IPS-20b (cell line): ENCODE measurements around the gene MORN1.
"Not testable (repeated sequence)": the region's sequence is repeated elsewhere in the genome, so short reads cannot be mapped to it uniquely, and the experiment has no call there.

Source experiments
- H3K27ac ChIP-seq: one replicate; pipeline ENCODE4 v1.5.1; 2013; ENCODE audit warnings: low read length
- H3K27me3 ChIP-seq: 2 replicates; pipeline ENCODE4 v1.6.1; 2013; ENCODE audit warnings: mild to moderate bottlenecking, low read length, inconsistent platforms; ENCODE audit not compliant: insufficient read depth
- H3K36me3 ChIP-seq: 2 replicates; pipeline ENCODE4 v1.6.1; 2013; ENCODE audit warnings: low read depth, mild to moderate bottlenecking, inconsistent platforms, low read length, moderate library complexity; ENCODE audit not compliant: insufficient read depth
- H3K4me1 ChIP-seq: 2 replicates; pipeline ENCODE4 v1.6.1; 2013; ENCODE audit warnings: mild to moderate bottlenecking, control low read depth, inconsistent platforms, low read length, moderate library complexity; ENCODE audit not compliant: insufficient read depth
- H3K4me3 ChIP-seq: 2 replicates; pipeline ENCODE4 v1.5.1; 2013; ENCODE audit warnings: mild to moderate bottlenecking, low read length, inconsistent platforms
- H3K9ac ChIP-seq: 2 replicates; pipeline ENCODE4 v1.6.1; 2013; ENCODE audit warnings: low read depth, mild to moderate bottlenecking, inconsistent platforms, low read length, moderate library complexity
- H3K9me3 ChIP-seq: 2 replicates; pipeline ENCODE4 v1.6.1; 2013; ENCODE audit warnings: mild to moderate bottlenecking, low read depth, low read length, inconsistent platforms; ENCODE audit not compliant: insufficient read depth

MORN1 gene

DNA sequence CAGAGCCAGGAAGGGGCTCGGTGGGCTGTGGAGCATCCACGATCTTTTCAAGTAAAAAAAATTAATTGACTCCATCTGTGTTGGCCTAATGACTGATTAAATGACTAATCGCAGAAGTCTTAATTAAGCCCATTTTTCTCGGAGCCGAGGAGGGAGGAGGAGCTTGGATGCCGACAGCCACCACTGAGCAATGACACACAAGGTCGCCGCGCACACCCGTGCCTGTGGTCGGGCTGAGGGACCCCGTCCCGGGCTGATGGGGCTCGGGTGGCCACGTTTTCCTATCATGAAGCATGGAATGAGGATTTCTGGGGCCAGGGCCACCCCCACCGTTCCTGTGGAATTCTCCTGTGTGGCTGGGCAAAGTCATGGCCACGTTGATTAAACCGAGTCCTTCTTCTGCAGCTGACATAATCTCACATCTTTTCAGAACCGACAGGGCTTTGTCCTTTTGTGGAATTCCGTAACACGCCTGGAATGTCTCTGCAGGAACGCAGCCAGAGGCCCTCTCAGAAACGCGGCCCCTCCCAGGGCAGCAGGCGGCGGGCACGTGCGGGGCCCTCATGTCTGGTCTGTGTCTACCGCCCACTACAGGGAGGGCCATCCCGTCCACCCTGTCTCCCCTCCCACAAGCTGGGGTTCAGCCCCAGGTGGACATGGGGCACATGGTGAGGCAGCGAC is 60.7 kb downstream of the MORN1 start:
- H3K27me3 ChIP-seq: no peaks in the 10 kb centered on the region
- no peaks in the 10 kb centered on the region for H3K4me1 ChIP-seq
- no peak overlapping the region for H3K27ac ChIP-seq
- H3K9ac ChIP-seq: no peak overlapping the region
- no peaks in the 10 kb centered on the region for H3K9me3 ChIP-seq
- H3K4me3 ChIP-seq: no peak overlapping the region
- no peaks in the 10 kb centered on the region for H3K36me3 ChIP-seq

DNA sequence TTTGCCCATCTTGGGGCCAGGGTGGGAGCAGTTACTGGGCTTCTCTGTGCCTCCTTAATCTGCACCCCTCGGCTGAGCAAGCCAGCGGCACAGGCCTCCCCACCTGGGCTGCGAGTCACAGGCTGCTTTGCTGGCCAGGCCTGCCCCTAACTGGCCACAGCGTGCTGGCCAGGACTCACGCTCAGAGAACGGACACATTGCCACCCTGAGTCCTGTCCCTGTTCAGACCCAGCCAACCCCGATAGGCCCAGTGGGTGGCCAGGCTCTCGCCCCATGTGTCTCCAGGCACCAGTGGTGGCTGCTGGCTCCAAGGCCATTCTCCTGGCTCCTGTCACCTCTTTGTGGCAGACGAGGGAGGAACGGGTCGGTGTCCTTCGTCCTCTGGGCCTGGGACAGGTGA is 61.3 kb downstream of the MORN1 start:
- Histone ChIP-seq H3K36me3 (no peaks in the 10 kb centered on the region), H3K9me3 (no peaks in the 10 kb centered on the region), H3K9ac (no peak overlapping the region), H3K4me3 (no peak overlapping the region), H3K27me3 (0 out of 2 replicates have a peak, but pooled peaks cover 3% of the 10 kb centered on the region), H3K4me1 (no peaks in the 10 kb centered on the region), H3K27ac (no peak overlapping the region)

DNA sequence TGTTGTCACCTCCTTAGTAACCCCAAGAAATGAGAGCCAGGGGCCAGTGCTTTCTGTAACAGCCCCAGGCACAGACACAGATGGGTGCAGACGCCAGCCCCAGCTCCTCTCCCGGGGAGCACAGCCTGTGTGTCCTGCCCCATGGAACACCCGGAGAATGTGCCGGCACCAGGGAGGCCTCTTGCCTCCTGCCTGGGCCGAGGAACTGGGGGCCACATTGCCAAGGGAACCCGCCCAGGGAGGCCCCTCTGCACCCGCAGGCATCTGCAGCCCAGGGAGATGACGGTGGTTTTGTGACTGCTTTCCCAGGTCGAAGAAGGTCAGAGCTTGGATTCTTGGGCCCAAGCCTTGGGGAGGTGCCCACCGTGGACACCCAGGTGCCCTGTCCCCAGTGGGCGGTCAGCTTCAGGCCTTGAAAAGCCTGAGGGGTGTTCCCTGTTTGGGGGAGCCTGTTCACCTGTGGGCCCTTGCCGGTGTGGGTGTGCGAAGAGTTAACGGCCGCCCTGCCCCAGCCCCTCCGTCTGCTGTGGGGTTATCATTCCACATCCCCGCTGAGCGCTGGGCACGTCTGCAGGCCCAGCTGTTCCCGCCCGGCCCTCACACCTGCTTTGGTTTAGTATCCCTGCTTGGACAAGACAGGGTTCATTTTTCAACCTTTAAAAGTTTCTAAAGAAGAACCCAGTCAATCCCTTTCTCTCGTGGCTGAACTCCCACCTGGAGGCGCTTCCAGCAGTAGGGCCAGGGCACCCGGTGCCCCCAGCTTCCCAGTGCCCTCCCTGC is 62.5 kb downstream of the MORN1 start:
- H3K9ac ChIP-seq: no peak overlapping the region
- H3K4me1 ChIP-seq: no peaks in the 10 kb centered on the region
- H3K9me3 ChIP-seq: no peaks in the 10 kb centered on the region
- 0 out of 2 replicates have a peak, but pooled peaks cover 6% of the 10 kb centered on the region for H3K27me3 ChIP-seq
- no peak overlapping the region for H3K27ac ChIP-seq
- no peak overlapping the region for H3K4me3 ChIP-seq
- no peaks in the 10 kb centered on the region for H3K36me3 ChIP-seq

DNA sequence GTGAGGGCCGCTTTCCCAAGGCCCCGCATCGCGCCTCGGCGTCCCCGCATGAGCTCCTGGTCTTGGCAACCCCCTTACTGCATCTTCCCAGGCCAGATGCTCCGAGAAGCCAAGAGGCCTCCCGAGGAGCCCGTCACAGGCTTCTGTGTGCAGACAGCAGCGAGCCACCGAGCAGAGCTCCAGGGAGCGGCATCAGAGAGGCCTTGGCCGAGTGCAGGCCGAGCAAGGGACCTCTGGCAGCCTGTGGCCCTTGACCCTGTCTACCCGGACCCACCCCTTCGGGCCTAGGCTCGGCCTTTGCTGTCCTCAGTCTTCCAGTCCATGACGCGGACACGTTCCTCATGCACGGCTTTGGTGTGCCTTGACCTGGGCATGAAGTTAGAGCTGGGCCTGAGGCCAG is 63.5 kb downstream of the MORN1 start:
- Histone ChIP-seq H3K9ac (no peak overlapping the region), H3K4me1 (no peaks in the 10 kb centered on the region), H3K9me3 (no peaks in the 10 kb centered on the region), H3K27ac (no peak overlapping the region), H3K27me3 (0 out of 2 replicates have a peak, but pooled peaks cover 6% of the 10 kb centered on the region), H3K4me3 (no peak overlapping the region), H3K36me3 (no peaks in the 10 kb centered on the region)

DNA sequence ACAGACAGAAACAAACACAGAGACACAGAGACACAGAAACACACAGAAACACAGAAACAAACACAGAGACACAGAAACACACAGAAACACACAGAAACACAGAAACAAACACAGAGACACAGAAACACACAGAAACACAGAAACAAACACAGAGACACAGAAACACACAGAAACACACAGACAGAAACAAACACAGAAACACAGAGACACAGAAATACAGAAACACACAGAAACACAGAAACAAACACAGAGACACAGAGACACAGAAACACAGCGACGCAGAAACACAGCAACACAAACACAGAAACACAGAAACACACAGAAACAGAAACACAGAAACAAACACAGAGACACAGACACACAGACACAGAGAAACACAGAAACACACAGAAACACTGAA is 64.2 kb downstream of the MORN1 start:
- not testable (repeated sequence) for H3K4me3 ChIP-seq, H3K9me3 ChIP-seq, H3K36me3 ChIP-seq, H3K27me3 ChIP-seq, H3K4me1 ChIP-seq, H3K27ac ChIP-seq, H3K9ac ChIP-seq

DNA sequence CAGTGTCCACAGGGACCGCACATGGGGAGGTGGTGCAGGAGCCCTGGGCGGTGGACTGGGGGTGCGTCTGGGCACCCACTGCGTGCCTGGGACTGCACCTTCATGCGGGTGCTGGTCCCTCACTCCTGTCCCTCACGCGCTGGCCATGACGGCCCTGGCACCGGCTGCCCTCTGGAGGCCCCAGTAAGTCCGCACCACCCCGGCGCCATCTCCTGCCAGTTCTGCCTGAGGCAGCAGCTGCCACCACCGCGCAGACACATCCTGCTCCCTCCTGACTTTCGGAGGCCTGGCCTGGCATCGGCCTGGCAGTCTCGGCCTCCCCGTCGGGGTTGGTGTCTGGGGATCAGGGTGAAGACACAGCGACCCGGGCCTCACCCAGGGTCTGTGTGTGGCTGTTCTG is 64.8 kb downstream of the MORN1 start:
- no peak overlapping the region for H3K9ac ChIP-seq
- no peak overlapping the region for H3K4me3 ChIP-seq
- H3K27ac ChIP-seq: no peak overlapping the region
- no peaks in the 10 kb centered on the region for H3K36me3 ChIP-seq
- H3K4me1 ChIP-seq: peaks cover 3% of the 10 kb centered on the region; the same call in 1 of the 2 replicates
- 0 out of 2 replicates have a peak, but pooled peaks cover 6% of the 10 kb centered on the region for H3K27me3 ChIP-seq
- H3K9me3 ChIP-seq: no peaks in the 10 kb centered on the region

DNA sequence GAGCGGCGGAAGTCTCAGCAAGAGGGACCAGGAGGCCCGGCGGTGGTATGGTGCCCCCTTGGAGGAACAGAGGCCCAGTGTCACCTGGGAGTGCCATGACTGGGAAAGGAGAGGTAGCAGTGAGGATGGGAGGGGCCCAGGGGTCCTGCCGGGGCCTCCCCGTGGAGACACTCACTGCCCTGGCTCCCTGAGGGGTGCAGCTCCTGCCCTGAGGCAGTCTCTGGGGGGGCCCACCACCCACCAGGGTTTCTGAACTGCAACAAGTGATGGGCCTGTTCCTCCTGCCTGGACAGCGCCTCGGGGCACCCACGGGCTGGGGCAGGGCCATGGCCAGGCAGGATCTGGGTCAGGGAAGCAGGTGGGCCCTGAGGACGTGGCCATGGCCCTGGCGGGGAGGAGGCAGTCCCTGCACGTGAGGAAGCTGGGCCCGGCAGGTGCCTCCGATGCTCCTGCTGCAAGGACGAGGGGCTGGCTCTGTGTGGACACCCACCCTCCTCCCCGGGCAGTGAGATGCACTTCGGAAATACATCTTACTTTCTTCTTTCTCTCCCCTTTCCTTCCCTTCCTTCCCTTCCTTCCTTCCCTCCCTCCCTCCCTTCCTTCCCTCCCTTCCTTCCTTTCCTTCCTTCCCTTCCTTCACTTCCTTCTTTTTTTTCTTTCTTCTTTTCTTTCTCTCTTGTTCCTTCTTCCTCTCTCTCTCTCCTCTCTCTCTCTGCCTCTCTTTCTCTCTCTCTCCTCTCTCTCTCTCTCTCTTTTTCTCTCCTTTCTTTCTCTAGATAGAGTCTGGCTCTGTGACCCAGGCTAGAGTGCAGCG is 66.6 kb downstream of the MORN1 start:
- no peak overlapping the region for H3K9ac ChIP-seq
- no peak overlapping the region for H3K27ac ChIP-seq
- H3K4me3 ChIP-seq: no peak overlapping the region
- peaks cover 3% of the 10 kb centered on the region; the same call in 1 of the 2 replicates for H3K4me1 ChIP-seq
- 0 out of 2 replicates have a peak, but pooled peaks cover 6% of the 10 kb centered on the region for H3K27me3 ChIP-seq
- H3K36me3 ChIP-seq: no peaks in the 10 kb centered on the region
- no peaks in the 10 kb centered on the region for H3K9me3 ChIP-seq

DNA sequence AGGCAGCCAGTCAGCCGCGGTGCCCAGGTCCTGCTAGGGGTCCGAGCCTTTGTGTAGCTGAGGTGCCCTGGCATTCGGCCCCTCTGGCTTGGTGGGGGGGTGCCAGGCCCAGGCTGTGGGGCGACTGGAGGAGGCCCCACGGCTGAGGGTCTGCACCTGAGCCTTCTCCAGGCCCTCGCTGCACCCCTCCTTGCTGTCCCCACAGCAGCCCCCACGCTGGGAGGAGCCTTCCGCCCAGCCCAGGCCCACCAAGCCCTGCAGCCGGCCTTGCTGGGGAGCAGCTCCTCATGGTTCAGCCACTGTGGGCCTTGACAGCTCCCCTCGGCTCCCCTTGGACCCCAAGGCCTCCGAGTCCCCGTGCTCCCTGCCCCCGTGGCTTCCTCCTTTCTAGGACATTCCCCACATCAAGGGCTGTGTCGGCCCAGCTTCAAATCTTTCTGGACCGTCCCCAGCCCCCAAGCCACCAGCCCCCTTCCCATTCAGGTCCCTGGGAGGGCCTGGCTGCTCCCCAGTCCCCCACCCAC is 67.8 kb downstream of the MORN1 start:
- Histone ChIP-seq H3K27ac (no peak overlapping the region), H3K27me3 (0 out of 2 replicates have a peak, but pooled peaks cover 6% of the 10 kb centered on the region), H3K9me3 (no peaks in the 10 kb centered on the region), H3K9ac (no peak overlapping the region), H3K4me1 (peaks cover 3% of the 10 kb centered on the region; the same call in 1 of the 2 replicates), H3K36me3 (no peaks in the 10 kb centered on the region), H3K4me3 (no peak overlapping the region)

DNA sequence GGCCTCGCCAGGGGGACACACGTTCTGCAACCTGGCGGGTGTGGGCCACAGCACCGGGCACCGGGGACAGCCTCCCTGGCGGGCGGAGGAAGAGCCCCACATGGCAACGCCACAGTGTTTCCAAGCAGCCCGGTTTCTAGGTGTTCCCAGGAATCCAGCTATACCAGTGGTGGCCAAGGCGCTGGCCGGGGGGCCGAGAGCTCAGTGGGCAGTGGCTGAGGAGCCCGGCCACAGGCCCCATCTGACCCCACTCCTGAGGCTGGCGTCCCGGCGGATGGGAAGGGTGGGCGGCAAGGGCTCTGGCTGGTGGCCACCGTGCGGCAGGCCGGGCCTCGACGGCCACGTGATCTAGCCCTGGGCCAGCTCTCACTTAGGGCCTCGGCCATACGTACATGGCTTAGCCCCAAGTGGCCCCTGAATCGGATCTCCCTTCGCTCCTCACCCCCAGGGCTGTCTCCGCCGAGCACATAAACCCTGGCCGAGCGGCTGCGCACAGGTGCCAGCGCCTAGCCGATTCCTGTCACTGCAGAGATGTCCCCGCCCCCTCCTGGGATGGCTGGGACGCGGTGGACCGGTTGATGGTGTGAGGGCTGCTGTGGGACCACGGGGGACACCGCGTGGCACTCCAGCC is 68.7 kb downstream of the MORN1 start:
- Histone ChIP-seq H3K36me3 (no peaks in the 10 kb centered on the region), H3K27ac (no peak overlapping the region), H3K9ac (no peak overlapping the region; the same call in 1 of the 2 replicates), H3K27me3 (0 out of 2 replicates have a peak, but pooled peaks cover 6% of the 10 kb centered on the region), H3K9me3 (no peaks in the 10 kb centered on the region), H3K4me1 (peaks cover 3% of the 10 kb centered on the region; the same call in 1 of the 2 replicates), H3K4me3 (no peak overlapping the region)

DNA sequence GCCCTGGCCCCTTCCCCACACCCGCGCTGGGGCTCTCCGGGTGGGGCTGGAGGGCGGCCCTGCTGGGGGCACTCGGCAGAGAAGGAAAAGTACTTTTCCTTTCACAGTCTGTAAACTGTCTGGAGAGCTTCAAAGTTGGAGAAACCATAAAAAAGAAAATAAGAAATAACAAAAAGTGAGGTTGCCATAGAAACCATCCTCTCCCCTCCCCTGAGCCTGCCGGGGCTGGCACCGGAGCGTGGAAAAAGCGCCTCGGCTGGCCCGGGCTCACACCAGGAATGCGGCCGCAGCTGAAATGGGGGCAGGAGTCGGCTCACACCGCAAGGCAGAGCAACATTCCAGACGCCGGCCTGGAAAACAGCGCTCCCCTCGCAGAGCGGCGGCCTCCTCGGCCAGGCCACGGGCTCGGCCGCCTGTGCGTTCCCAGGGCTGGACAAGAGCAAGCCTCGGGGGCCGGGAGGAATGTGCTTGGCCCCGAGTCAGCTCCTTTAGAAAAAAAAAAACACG is 69.2 kb downstream of the MORN1 start:
- Histone ChIP-seq H3K4me3 (no peak overlapping the region), H3K36me3 (no peaks in the 10 kb centered on the region), H3K4me1 (peaks cover 3% of the 10 kb centered on the region; the same call in 1 of the 2 replicates)

More for the DNA sequence above, 69.2 kb downstream of the MORN1 start:
- Histone ChIP-seq H3K9me3 (no peaks in the 10 kb centered on the region), H3K9ac (peak overlapping the region; percentile 11; the same call in 1 of the 2 replicates), H3K27me3 (0 out of 2 replicates have a peak, but pooled peaks cover 6% of the 10 kb centered on the region), H3K27ac (no peak overlapping the region)
